AG04450 (cell line): ENCODE measurements around the gene SPIN2B. TPM values are rescaled to one million over a fixed set of nuclear protein-coding genes. Genes with fewer than 3 reads are reported as not detected.
A peak's percentile ranks its signal among the peaks of the same experiment; 100 is the strongest.
"Not testable (repeated sequence)": the region's sequence is repeated elsewhere in the genome, so short reads cannot be mapped to it uniquely, and the experiment has no call there.

Experiments
- CTCF ChIA-PET: fragments of 300-600, 350-600 bp; formaldehyde crosslinking; extraction: SDS; loops from one replicate; lab custom pipeline; 2022; ENCODE audit warnings: antibody characterized with exemption, inconsistent platforms; lab: Charles Lee
- POLR2A ChIA-PET: fragments of 350-600 bp; formaldehyde crosslinking; extraction: SDS; loops from one replicate; lab custom pipeline; 2021; ENCODE audit warnings: antibody characterized with exemption, inconsistent platforms; lab: Yijun Ruan, JAX
- DNase-seq: peaks from one replicate; pipeline ENCODE4 v3.0.0-alpha.2; 2011; ENCODE audit warnings: low read depth, low spot score
- H3K27ac ChIP-seq: one replicate; pipeline ENCODE4 v1.5.1; 2012; ENCODE audit warnings: low read depth, low read length, control low read depth
- H3K27me3 ChIP-seq: one replicate; pipeline ENCODE4 v1.6.0; 2012; ENCODE audit warnings: low read length; ENCODE audit not compliant: control insufficient read depth, insufficient read depth
- H3K4me3 ChIP-seq: 2 replicates; pipeline ENCODE4 v1.5.1; 2011; ENCODE audit warnings: mild to moderate bottlenecking, low read depth, low read length, control low read depth
- H3K9me3 ChIP-seq: 2 replicates; pipeline ENCODE4 v1.5.1; 2012; ENCODE audit warnings: low read length; ENCODE audit not compliant: control insufficient read depth, insufficient read depth
- CTCF ChIP-seq: IDR thresholded peaks from 2 replicates; pipeline ENCODE4 v1.5.1; 2011; ENCODE audit warnings: low read depth, low read length, control low read depth, inconsistent platforms
- polyA plus RNA-seq: library from polyadenylated mRNA; depleted of rRNA; stranded (reverse); fragments of >200 nt; gene quantifications from 2 replicates; pipeline ENCODE4 v1.2.3, GENCODE V29; 2011

SPIN2B gene
- polyA plus RNA-seq, 1 experiment, result 11.0 TPM

GRCh38 chrX:57132046-57132445 lies 10.7 kb upstream of the SPIN2B start:
- no peaks in the 10 kb centered on the region for H3K9me3 ChIP-seq
- no peak for DNase-seq
- CTCF ChIA-PET, result no interaction called here
- no peak for TF ChIP-seq CTCF
- no peaks in the 10 kb centered on the region for H3K27me3 ChIP-seq
- H3K4me3 ChIP-seq, result no peak overlapping the region
- POLR2A ChIA-PET, result no interaction called here
- H3K27ac ChIP-seq, result no peak overlapping the region

GRCh38 chrX:57121816-57122215 lies 468 bp upstream of the SPIN2B start:
- Histone ChIP-seq H3K4me3 (peak overlapping the region; percentile 75), H3K27ac (no peak overlapping the region), H3K27me3 (no peaks in the 10 kb centered on the region), H3K9me3 (no peaks in the 10 kb centered on the region)
- no peak for DNase-seq
- POLR2A ChIA-PET, result no interaction called here
- CTCF ChIA-PET, result no interaction called here
- TF ChIP-seq CTCF, result no peak

DNA sequence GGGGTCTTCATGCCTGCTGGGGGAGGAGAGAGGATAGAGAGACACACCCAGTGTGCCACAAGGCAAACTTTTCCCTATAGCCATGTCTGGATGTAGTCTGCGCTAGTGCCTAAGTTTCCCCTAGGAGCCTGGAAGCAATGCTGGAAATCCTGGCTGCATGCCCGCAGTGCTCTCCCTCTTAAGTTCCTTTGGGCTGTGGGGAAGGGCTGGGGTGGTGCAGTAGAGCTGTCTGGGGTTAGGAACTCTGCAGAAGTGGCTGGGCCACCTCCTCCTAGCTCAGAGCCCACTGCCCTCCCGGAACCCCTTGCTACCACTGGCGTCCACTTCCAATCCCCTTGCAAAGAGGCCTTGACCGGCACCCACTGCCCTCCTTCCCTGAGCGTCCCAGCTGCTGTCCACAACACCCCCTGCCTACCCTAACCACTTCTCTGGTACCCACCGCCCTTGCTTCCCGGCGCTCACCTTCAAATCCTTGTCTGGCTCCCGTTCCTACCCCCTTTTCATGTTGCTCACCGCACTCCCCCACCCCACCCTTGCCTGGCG lies 658 bp downstream of the SPIN2B start:
- CTCF ChIA-PET, result not testable (repeated sequence)

DNA sequence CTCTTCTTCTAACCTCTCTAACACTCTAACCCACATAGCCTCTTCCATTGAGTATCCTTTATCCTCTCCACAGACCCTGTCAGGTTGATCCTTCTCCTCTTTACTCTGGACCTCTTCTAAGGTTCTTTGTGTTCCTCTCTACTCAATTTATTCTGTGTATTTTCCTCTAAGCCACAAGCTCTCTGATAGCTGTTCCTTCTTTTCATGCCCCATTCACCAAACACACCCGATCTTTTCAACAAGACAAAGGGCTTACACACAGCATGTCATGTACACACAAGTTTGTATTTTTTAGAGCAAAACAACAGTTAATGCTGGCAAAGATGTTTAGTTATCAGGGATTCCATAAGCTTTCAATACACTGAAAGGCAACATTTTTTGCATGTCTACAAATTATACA lies 1.9 kb downstream of the SPIN2B start:
- Histone ChIP-seq H3K27me3 (no peaks in the 10 kb centered on the region), H3K4me3 (no peak overlapping the region), H3K27ac (no peak overlapping the region), H3K9me3 (no peaks in the 10 kb centered on the region)
- CTCF ChIA-PET, result no interaction called here
- no peak for DNase-seq
- POLR2A ChIA-PET, result no interaction called here
- TF ChIP-seq CTCF, result no peak

More for the DNA sequence above, 658 bp downstream of the SPIN2B start:
- DNase-seq, H3K27ac ChIP-seq, H3K27me3 ChIP-seq, H3K9me3 ChIP-seq: not testable (repeated sequence)
- POLR2A ChIA-PET, result interaction anchor here (0.5 kb wide), 1 partner anchor 126 kb away, joined by 3 read pairs; the partner anchor contains the start of gene SPIN3
- H3K4me3 ChIP-seq, result peak overlapping the region; percentile 75

DNA sequence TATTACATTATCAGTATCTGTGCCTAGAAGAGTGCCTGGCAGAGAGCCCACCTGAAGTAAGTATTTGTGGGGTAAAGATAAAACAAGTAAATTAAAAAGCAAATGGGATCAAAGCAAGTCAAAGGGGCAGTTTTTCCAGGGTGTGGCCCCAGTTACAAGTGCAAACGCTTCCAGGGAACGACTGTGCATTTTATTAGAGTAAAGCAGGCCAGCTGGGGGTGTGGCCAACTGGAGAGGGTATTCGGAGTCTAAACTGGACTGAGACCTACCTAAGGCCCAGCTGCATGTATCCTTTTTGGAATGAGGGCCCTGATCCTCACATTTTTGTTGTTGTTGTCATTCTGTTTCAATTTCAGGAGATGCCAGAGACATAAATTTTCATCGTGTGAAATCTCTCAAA lies 3.8 kb downstream of the SPIN2B start:
- POLR2A ChIA-PET, H3K27ac ChIP-seq, DNase-seq, H3K27me3 ChIP-seq, CTCF ChIA-PET, H3K9me3 ChIP-seq, H3K4me3 ChIP-seq: not testable (repeated sequence)

- Histone ChIP-seq H3K4me3 (no peak overlapping the region), H3K27me3 (no peaks in the 10 kb centered on the region), H3K9me3 (no peaks in the 10 kb centered on the region), H3K27ac (no peak overlapping the region)
- no peak for DNase-seq
- TF ChIP-seq CTCF, result no peak
- ChIA-PET CTCF (no interaction called here), POLR2A (no interaction called here)
Measured at GRCh38 chrX:57104921-57105398, 16.4 kb downstream of the SPIN2B start.
